Gastrocnemius medialis (tissue), 4 donors: ENCODE measurements around the gene CYFIP2.

Source experiments
- CTCF ChIP-seq, 5 experiments: fragments of 450-650 bp in 3 of 5; fragments of 200-600 bp in 2 of 5; sonication (generic) in 2 of 5; IDR thresholded peaks in 4 of 5; conservative IDR thresholded peaks in 1 of 5; 1 replicate in 4 of 5; 2 replicates in 1 of 5; pipeline ENCODE4 v1.5.1; 2016 to 2019; ENCODE audit warnings: antibody characterized with exemption in 5 of 5, mild to moderate bottlenecking in 3 of 5, moderate library complexity in 3 of 5
- POLR2A ChIP-seq, 2 donors: fragments of 450-650 bp; IDR thresholded peaks; one replicate each; pipeline ENCODE4 v1.6.1; 2017; ENCODE audit warnings: antibody characterized with exemption in 2 of 2, mild to moderate bottlenecking in 2 of 2, moderate library complexity in 2 of 2

GRCh38 chr5:157267761-157268480 is 2.0 kb downstream of the CYFIP2 start:
- TF ChIP-seq POLR2A (IDR thresholded peaks at IDR 0.05) (no peak), CTCF (IDR thresholded peaks at IDR 0.05 in 4 of 5, conservative IDR thresholded peaks at IDR 0.05 in 1 of 5) (peak in 1 of 5 experiments; percentile 14)
